H9 (cell line): ENCODE data around the gene PHAF1. TPM values are rescaled to one million over a fixed set of nuclear protein-coding genes. Genes with fewer than 3 reads are reported as not detected.

Experiments used
- DNase-seq: peaks from one replicate; pipeline ENCODE4 v3.0.0-alpha.2; 2017
- H2AFZ ChIP-seq: one replicate; pipeline ENCODE4 v1.6.1; 2013; ENCODE audit warnings: mild to moderate bottlenecking, low read length, control low read depth, moderate library complexity
- H2AK5ac ChIP-seq: 2 replicates; pipeline ENCODE4 v1.6.1; 2013; ENCODE audit warnings: low read length, control low read depth, mixed read lengths; ENCODE audit not compliant: insufficient read length
- H2BK120ac ChIP-seq: one replicate; pipeline ENCODE4 v1.6.1; 2013; ENCODE audit warnings: low read depth, mild to moderate bottlenecking, low read length, control low read depth, inconsistent platforms; ENCODE audit not compliant: poor library complexity, severe bottlenecking
- H2BK12ac ChIP-seq: 2 replicates; pipeline ENCODE4 v1.6.1; 2013; ENCODE audit warnings: low read length, control low read depth, mixed read lengths, low read depth; ENCODE audit not compliant: insufficient read length
- H2BK15ac ChIP-seq: 2 replicates; pipeline ENCODE4 v1.6.1; 2013; ENCODE audit warnings: low read depth, low read length, control low read depth
- H2BK20ac ChIP-seq: one replicate; pipeline ENCODE4 v1.6.1; 2013; ENCODE audit warnings: low read depth, mild to moderate bottlenecking, low read length, control low read depth, inconsistent platforms; ENCODE audit not compliant: poor library complexity, severe bottlenecking
- H2BK5ac ChIP-seq: 2 replicates; pipeline ENCODE4 v1.6.1; 2013; ENCODE audit warnings: low read length, control low read depth, mixed read lengths; ENCODE audit not compliant: insufficient read length
- H3K14ac ChIP-seq: 2 replicates; pipeline ENCODE4 v1.6.1; 2013; ENCODE audit warnings: low read length, control low read depth; ENCODE audit not compliant: insufficient read depth
- H3K18ac ChIP-seq: 2 replicates; pipeline ENCODE4 v1.6.1; 2013; ENCODE audit warnings: low read depth, mild to moderate bottlenecking, mixed read lengths, low read length, control low read depth; ENCODE audit not compliant: insufficient read length
- H3K23ac ChIP-seq: 2 replicates; pipeline ENCODE4 v1.6.1; 2013; ENCODE audit warnings: low read length, control low read depth, mixed read lengths, low read depth; ENCODE audit not compliant: insufficient read length
- H3K23me2 ChIP-seq: 2 replicates; pipeline ENCODE4 v1.6.1; 2013; ENCODE audit warnings: low read depth, mild to moderate bottlenecking, mixed read lengths, low read length, control low read depth; ENCODE audit not compliant: insufficient read length, poor library complexity, severe bottlenecking
- H3K27ac ChIP-seq: 2 replicates; pipeline ENCODE4 v1.5.1; 2013; ENCODE audit warnings: low read length, control low read depth, mixed read lengths, low read depth; ENCODE audit not compliant: insufficient read length
- H3K27me3 ChIP-seq: 2 replicates; pipeline ENCODE4 v1.6.1; 2013; ENCODE audit warnings: low read length, control low read depth, inconsistent platforms; ENCODE audit not compliant: insufficient read depth
- H3K4ac ChIP-seq: 2 replicates; pipeline ENCODE4 v1.6.1; 2013; ENCODE audit warnings: low read depth, mild to moderate bottlenecking, control low read depth, inconsistent platforms, low read length, moderate library complexity
- H3K4me1 ChIP-seq: 2 replicates; pipeline ENCODE4 v1.6.1; 2013; ENCODE audit warnings: low read length, control low read depth, inconsistent platforms; ENCODE audit not compliant: insufficient read depth
- H3K4me2 ChIP-seq: 2 replicates; pipeline ENCODE4 v1.6.1; 2013; ENCODE audit warnings: low read length, control low read depth, mixed read lengths; ENCODE audit not compliant: insufficient read length, insufficient read depth
- H3K56ac ChIP-seq: 2 replicates; pipeline ENCODE4 v1.6.1; 2013; ENCODE audit warnings: low read depth, mild to moderate bottlenecking, mixed read lengths, low read length, control low read depth; ENCODE audit not compliant: insufficient read length
- H3K79me1 ChIP-seq: 2 replicates; pipeline ENCODE4 v1.6.1; 2013; ENCODE audit warnings: low read depth, mild to moderate bottlenecking, moderate library complexity, low read length, control low read depth, inconsistent platforms; ENCODE audit not compliant: insufficient read depth, poor library complexity, severe bottlenecking
- H3K79me2 ChIP-seq: 2 replicates; pipeline ENCODE4 v1.6.1; 2013; ENCODE audit warnings: low read length, control low read depth, inconsistent platforms; ENCODE audit not compliant: insufficient read depth
- H3K9ac ChIP-seq: 2 replicates; pipeline ENCODE4 v1.6.1; 2013; ENCODE audit warnings: low read length, control low read depth, mixed read lengths; ENCODE audit not compliant: insufficient read length; ENCODE audit errors: extremely low read depth
- H3K9me3 ChIP-seq: one replicate; pipeline ENCODE4 v1.6.1; 2013; ENCODE audit warnings: low read depth, low read length, inconsistent platforms; ENCODE audit not compliant: control insufficient read depth
- H3T11ph ChIP-seq: one replicate; pipeline ENCODE4 v1.6.1; 2013; ENCODE audit warnings: mild to moderate bottlenecking, low read length, control low read depth, inconsistent platforms
- H4K20me1 ChIP-seq: one replicate; pipeline ENCODE4 v1.6.1; 2013; ENCODE audit not compliant: control insufficient read depth, insufficient read length, insufficient read depth
- H4K5ac ChIP-seq: 2 replicates; pipeline ENCODE4 v1.6.1; 2013; ENCODE audit warnings: low read depth, mild to moderate bottlenecking, mixed read lengths, low read length, control low read depth; ENCODE audit not compliant: insufficient read length
- H4K8ac ChIP-seq: replicated peaks from 2 replicates; pipeline ENCODE4 v1.6.1; 2013; ENCODE audit warnings: low read length, control low read depth, mixed read lengths, low read depth; ENCODE audit not compliant: insufficient read length
- H4K91ac ChIP-seq: 2 replicates; pipeline ENCODE4 v1.6.1; 2013; ENCODE audit warnings: low read depth, mild to moderate bottlenecking, moderate library complexity, mixed read lengths, low read length, control low read depth; ENCODE audit not compliant: insufficient read length
- H3K27ac Mint-ChIP-seq, 3 experiments: 2 replicates in 2 of 3; 3 replicates in 1 of 3; pipeline ENCODE4 v1.8.0; 2020 to 2021; ENCODE audit warnings: mixed read lengths in 3 of 3, mild to moderate bottlenecking in 1 of 3, moderate library complexity in 1 of 3
- H3K27me3 Mint-ChIP-seq: 2 replicates; pipeline ENCODE4 v1.8.0; 2021; ENCODE audit warnings: low read depth, mild to moderate bottlenecking, moderate library complexity, mixed read lengths
- H3K36me3 Mint-ChIP-seq, 3 experiments: 2 replicates in 2 of 3; 3 replicates in 1 of 3; pipeline ENCODE4 v1.8.0; 2020 to 2021; ENCODE audit warnings: low read depth in 3 of 3, mixed read lengths in 3 of 3; ENCODE audit not compliant: insufficient read depth in 1 of 3
- H3K4me1 Mint-ChIP-seq, 2 experiments: 2 replicates each; pipeline ENCODE4 v1.8.0; 2020; ENCODE audit warnings: mixed read lengths in 2 of 2
- H3K4me3 Mint-ChIP-seq, 2 experiments: 2 replicates in 1 of 2; 3 replicates in 1 of 2; pipeline ENCODE4 v1.8.0; 2020 to 2021; ENCODE audit warnings: mild to moderate bottlenecking in 2 of 2, mixed read lengths in 2 of 2, moderate library complexity in 1 of 2
- H3K9me3 Mint-ChIP-seq, 2 experiments: 2 replicates in 1 of 2; 3 replicates in 1 of 2; pipeline ENCODE4 v1.8.0; 2020; ENCODE audit warnings: mild to moderate bottlenecking in 2 of 2, mixed read lengths in 2 of 2, moderate library complexity in 1 of 2
- CTCF ChIP-seq: fragments of 200-600 bp; sonication (generic); conservative IDR thresholded peaks from 3 replicates; pipeline ENCODE4 v1.8.0; 2021; ENCODE audit warnings: antibody characterized with exemption, mild to moderate bottlenecking
- WGBS: extraction: QIAGEN DNeasy Blood & Tissue Kit; methylation state at CpG from one replicate; pipeline ENCODE4 v1.1.7; 2013; ENCODE audit warnings: missing lambda C conversion rate, low lambda C conversion rate, mixed read lengths; ENCODE audit not compliant: insufficient read length; ENCODE audit errors: extremely low coverage; 5-methylcytosine and 5-hydroxymethylcytosine counted together
- total RNA-seq: library from RNA; stranded (reverse); gene quantifications from 2 replicates; pipeline ENCODE4 v1.2.1, GENCODE V29; 2021

Gene PHAF1
- total RNA-seq, 1 experiment from 2014 or later = 18.8 TPM

GRCh38 chr16:67191411-67191994, 81.8 kb downstream of the PHAF1 start:
- Histone ChIP-seq H2BK15ac (no peak overlapping the region), H4K5ac (no peak overlapping the region), H2BK20ac (no peak overlapping the region), H2AFZ (no peak overlapping the region), H2BK12ac (no peak overlapping the region), H3K79me1 (peaks cover 13% of the 10 kb centered on the region), H3K9ac (no peak overlapping the region), H3K56ac (no peak overlapping the region), H4K91ac (no peak overlapping the region), H4K8ac (no peak overlapping the region), H3K4me1 (no peaks in the 10 kb centered on the region), H3K27ac (no peak overlapping the region), H3K23me2 (peaks cover 8% of the 10 kb centered on the region), H4K20me1 (no peaks in the 10 kb centered on the region), H3K18ac (no peak overlapping the region), H3K4me2 (peak overlapping the region; percentile 89), H2AK5ac (no peak overlapping the region), H3K4ac (no peak overlapping the region), H3K9me3 (no peaks in the 10 kb centered on the region), H3T11ph (no peak overlapping the region), H3K23ac (no peak overlapping the region), H2BK120ac (no peak overlapping the region), H3K79me2 (peaks cover 13% of the 10 kb centered on the region; the same call in 1 of the 2 replicates), H2BK5ac (no peak overlapping the region), H3K14ac (no peak overlapping the region), H3K27me3 (no peaks in the 10 kb centered on the region; the same call in 1 of the 2 replicates)
- Mint-ChIP-seq H3K36me3 (peaks cover 31 to 39% (median 37%) of the 10 kb centered on the region in 3 experiments), H3K4me1 (peaks cover 23 to 34% of the 10 kb centered on the region in 2 experiments), H3K27me3 (peaks cover 8% of the 10 kb centered on the region), H3K27ac (no peak overlapping the region), H3K9me3 (no peaks in the 10 kb centered on the region; a peak in 1 of 5 replicates), H3K4me3 (peak overlapping the region; percentile 86 to 93)
- TF ChIP-seq CTCF = no peak
- DNase-seq = no peak
- WGBS = no CpG with 5 or more reads among the region's 9 CpGs
